PC-9 (cell line): Measurements from ENCODE around the gene HAUS3. TPM values are rescaled to one million over a fixed set of nuclear protein-coding genes. Genes with fewer than 3 reads are reported as not detected.

ENCODE experiments used
- BruUV-seq: library from RNA; stranded (reverse); fragments of 400-500 nt; replicated peaks from 2 replicates; lab custom pipeline; 2021; lab: Mats Ljungman, UMichigan
- CTCF ChIA-PET: fragments of 300-600 bp; sonication (Branson Sonifier 250); formaldehyde crosslinking; loops from one replicate; lab custom pipeline; 2022; ENCODE audit warnings: antibody characterized with exemption; lab: Charles Lee
- POLR2A ChIA-PET: fragments of 300-600 bp; sonication (Branson Sonifier 250); formaldehyde crosslinking; loops from one replicate; lab custom pipeline; 2022; ENCODE audit warnings: antibody characterized with exemption; ENCODE audit not compliant: unreplicated experiment; lab: Charles Lee
- DNase-seq, 2 experiments: peaks; one replicate each; pipeline versions ENCODE4 v3.0.0 to v3.0.0-alpha.2; 2015 to 2022; ENCODE audit warnings: mixed read lengths in 1 of 2
- H2AFZ ChIP-seq: fragments of 200-600 bp; sonication (generic); 2 replicates; pipeline ENCODE4 v1.8.1; 2017; ENCODE audit warnings: antibody characterized with exemption
- H3F3A ChIP-seq: fragments of 200-600 bp; sonication (generic); 2 replicates; pipeline ENCODE4 v1.8.1; 2017; ENCODE audit warnings: antibody characterized with exemption, mild to moderate bottlenecking, low read depth; ENCODE audit not compliant: insufficient read depth
- H3K27ac ChIP-seq: fragments of 200-600 bp; sonication (generic); 2 replicates; pipeline ENCODE4 v1.6.1; 2016; ENCODE audit warnings: mixed run types
- H3K27me3 ChIP-seq: fragments of 200-600 bp; sonication (generic); 2 replicates; pipeline ENCODE4 v1.6.1; 2016; ENCODE audit warnings: low read depth, mixed run types; ENCODE audit not compliant: insufficient read depth
- H3K36me3 ChIP-seq: fragments of 200-600 bp; sonication (generic); 2 replicates; pipeline ENCODE4 v1.6.1; 2016; ENCODE audit warnings: low read depth, mixed run types
- H3K4me1 ChIP-seq: fragments of 200-600 bp; sonication (generic); replicated peaks from 2 replicates; pipeline ENCODE4 v1.6.1; 2016; ENCODE audit warnings: mixed run types; ENCODE audit not compliant: insufficient read depth
- H3K4me2 ChIP-seq: fragments of 200-600 bp; sonication (generic); 2 replicates; pipeline ENCODE4 v1.6.1; 2017; ENCODE audit warnings: mixed run types
- H3K4me3 ChIP-seq: fragments of 200-600 bp; sonication (generic); 2 replicates; pipeline ENCODE4 v1.6.1; 2016; ENCODE audit warnings: mixed run types
- H3K79me2 ChIP-seq: fragments of 200-600 bp; sonication (generic); 2 replicates; pipeline ENCODE4 v1.6.1; 2017; ENCODE audit warnings: low read depth, mixed run types
- H3K9me2 ChIP-seq: fragments of 200-600 bp; sonication (generic); 2 replicates; pipeline ENCODE4 v1.8.1; 2017; ENCODE audit warnings: mild to moderate bottlenecking; ENCODE audit not compliant: insufficient read depth
- H3K9me3 ChIP-seq: fragments of 200-600 bp; sonication (generic); 2 replicates; pipeline ENCODE4 v1.8.1; 2016; ENCODE audit warnings: low read depth; ENCODE audit not compliant: insufficient read depth
- H4K20me1 ChIP-seq: fragments of 200-600 bp; sonication (generic); 2 replicates; pipeline ENCODE4 v1.8.1; 2017; ENCODE audit not compliant: insufficient read depth
- EZH2 ChIP-seq: fragments of 200-600 bp; sonication (generic); IDR thresholded peaks from 2 replicates; pipeline ENCODE4 v1.8.0; 2017; ENCODE audit warnings: antibody characterized with exemption, low read depth
- intact Hi-C: fragments of 100-400 bp; cut with micrococcal nuclease; formaldehyde crosslinking; loops from one replicate; pipeline ENCODE4 v1.10.0; 2022; ENCODE audit not compliant: unreplicated experiment
- total RNA-seq: library from RNA; stranded (reverse); gene quantifications from 2 replicates; pipeline ENCODE4 v1.2.3, GENCODE V29; 2021
- TF ChIP-seq, protein P1 (sequence below): fragments of 200-600 bp; sonication (generic); conservative IDR thresholded peaks from 2 replicates; pipeline ENCODE4 v1.6.1; 2017; ENCODE audit warnings: mixed run types, antibody characterized with exemption, mild to moderate bottlenecking, moderate library complexity

Gene HAUS3
- total RNA-seq, 1 experiment from 2014 or later: 16.2 TPM

- no peak overlapping the region for H3K4me2 ChIP-seq
- intact Hi-C loops: no loop called here
- H2AFZ ChIP-seq: no peak overlapping the region
- no peaks in the 10 kb centered on the region for H4K20me1 ChIP-seq
- no peak overlapping the region for H3K4me3 ChIP-seq
- H3K79me2 ChIP-seq: no peaks in the 10 kb centered on the region
- POLR2A ChIA-PET: no interaction called here
- peaks cover 40% of the 10 kb centered on the region for H3K27me3 ChIP-seq
- no peaks in the 10 kb centered on the region; the same call in 1 of the 2 replicates for H3F3A ChIP-seq
- H3K4me1 ChIP-seq: no peaks in the 10 kb centered on the region
- CTCF ChIA-PET: no interaction called here
- DNase-seq: no peak
- H3K9me3 ChIP-seq: no peaks in the 10 kb centered on the region
- no peaks in the 10 kb centered on the region for H3K36me3 ChIP-seq
- no peak overlapping the region for H3K27ac ChIP-seq
- BruUV-seq: no TSS peak
- TF ChIP-seq EZH2: no peak
- TF ChIP-seq, protein P1, sequence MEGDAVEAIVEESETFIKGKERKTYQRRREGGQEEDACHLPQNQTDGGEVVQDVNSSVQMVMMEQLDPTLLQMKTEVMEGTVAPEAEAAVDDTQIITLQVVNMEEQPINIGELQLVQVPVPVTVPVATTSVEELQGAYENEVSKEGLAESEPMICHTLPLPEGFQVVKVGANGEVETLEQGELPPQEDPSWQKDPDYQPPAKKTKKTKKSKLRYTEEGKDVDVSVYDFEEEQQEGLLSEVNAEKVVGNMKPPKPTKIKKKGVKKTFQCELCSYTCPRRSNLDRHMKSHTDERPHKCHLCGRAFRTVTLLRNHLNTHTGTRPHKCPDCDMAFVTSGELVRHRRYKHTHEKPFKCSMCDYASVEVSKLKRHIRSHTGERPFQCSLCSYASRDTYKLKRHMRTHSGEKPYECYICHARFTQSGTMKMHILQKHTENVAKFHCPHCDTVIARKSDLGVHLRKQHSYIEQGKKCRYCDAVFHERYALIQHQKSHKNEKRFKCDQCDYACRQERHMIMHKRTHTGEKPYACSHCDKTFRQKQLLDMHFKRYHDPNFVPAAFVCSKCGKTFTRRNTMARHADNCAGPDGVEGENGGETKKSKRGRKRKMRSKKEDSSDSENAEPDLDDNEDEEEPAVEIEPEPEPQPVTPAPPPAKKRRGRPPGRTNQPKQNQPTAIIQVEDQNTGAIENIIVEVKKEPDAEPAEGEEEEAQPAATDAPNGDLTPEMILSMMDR: no peak
- H3K9me2 ChIP-seq: no peaks in the 10 kb centered on the region
Measured at GRCh38 chr4:2283199-2283711, 41.3 kb upstream of the HAUS3 start.

- H3F3A ChIP-seq: no peaks in the 10 kb centered on the region; the same call in 1 of the 2 replicates
- no peaks in the 10 kb centered on the region for H3K9me3 ChIP-seq
- no peaks in the 10 kb centered on the region for H3K9me2 ChIP-seq
- no peak overlapping the region for H3K27ac ChIP-seq
- CTCF ChIA-PET: interaction anchor here (0.5 kb wide), 1 partner anchor 1037 kb away, joined by 4 read pairs; no protein-coding TSS in a partner anchor
- POLR2A ChIA-PET: no interaction called here
- DNase-seq: no peak
- H3K4me1 ChIP-seq: no peaks in the 10 kb centered on the region
- intact Hi-C loops: no loop called here
- no peaks in the 10 kb centered on the region for H4K20me1 ChIP-seq
- no peaks in the 10 kb centered on the region for H3K79me2 ChIP-seq
- TF ChIP-seq, protein P1: no peak
- no peak for TF ChIP-seq EZH2
- H3K4me3 ChIP-seq: no peak overlapping the region
- H3K36me3 ChIP-seq: no peaks in the 10 kb centered on the region
- H3K27me3 ChIP-seq: peaks cover 31% of the 10 kb centered on the region
- H3K4me2 ChIP-seq: no peak overlapping the region
- H2AFZ ChIP-seq: no peak overlapping the region
- BruUV-seq: no TSS peak
Measured at GRCh38 chr4:2281575-2282343, 39.8 kb upstream of the HAUS3 start.

DNA sequence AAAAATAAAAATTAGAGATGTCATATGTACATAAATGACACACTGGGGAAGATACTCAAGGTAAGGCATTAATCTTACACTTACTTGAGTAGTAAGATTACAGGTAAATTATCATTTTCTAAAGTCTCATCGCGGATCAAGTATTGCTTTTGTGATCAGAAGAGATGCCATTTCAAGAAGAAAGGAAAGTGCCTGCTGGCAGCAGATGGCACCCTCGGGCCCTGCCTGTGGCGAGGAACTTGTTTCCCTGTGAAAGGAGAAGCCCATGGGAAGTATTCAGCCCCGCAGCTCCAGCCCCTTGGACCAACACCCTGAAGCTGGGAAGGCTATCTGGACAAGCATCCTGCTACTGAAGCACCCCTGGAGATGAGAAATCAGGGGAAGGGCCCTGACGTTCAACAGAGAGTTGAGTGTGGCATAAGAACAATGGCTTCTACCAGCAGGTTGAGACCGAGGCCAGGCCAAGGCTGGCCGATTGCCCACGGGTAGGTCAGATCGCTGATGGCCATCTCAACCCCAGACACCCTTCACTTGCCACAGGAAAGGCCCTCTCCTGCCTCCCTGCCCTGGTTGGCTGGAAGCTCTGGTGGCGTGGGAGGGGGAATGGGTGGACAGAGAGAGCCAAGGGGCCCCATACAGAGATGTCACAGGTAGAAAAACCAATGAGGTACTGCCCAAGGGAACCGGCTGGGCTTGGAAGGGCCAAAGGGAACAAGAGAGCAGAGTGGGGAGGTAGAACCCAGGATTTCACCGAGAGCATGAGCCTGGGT lies 38.8 kb upstream of the HAUS3 start:
- Histone ChIP-seq H3K9me2 (no peaks in the 10 kb centered on the region), H3K4me2 (no peak overlapping the region), H3K4me1 (no peaks in the 10 kb centered on the region), H3K27me3 (peaks cover 24% of the 10 kb centered on the region), H3K4me3 (no peak overlapping the region), H3K79me2 (no peaks in the 10 kb centered on the region), H3K36me3 (no peaks in the 10 kb centered on the region), H4K20me1 (no peaks in the 10 kb centered on the region), H2AFZ (no peak overlapping the region), H3F3A (no peaks in the 10 kb centered on the region), H3K9me3 (no peaks in the 10 kb centered on the region), H3K27ac (no peak overlapping the region)
- ChIA-PET POLR2A (no interaction called here), CTCF (no interaction called here)
- DNase-seq: no peak
- no TSS peak for BruUV-seq
- TF ChIP-seq, protein P1: no peak; the same call in 1 of the 2 replicates
- no peak for TF ChIP-seq EZH2
- intact Hi-C loops: loop anchor here (1.0 kb wide), 1 partner anchor 161 kb away; no protein-coding TSS in a partner anchor
